IMR-90 (cell line): ENCODE measurements around the gene C2orf74. TPM values are rescaled to one million over a fixed set of nuclear protein-coding genes. Genes with fewer than 3 reads are reported as not detected.
"Not testable (repeated sequence)": the region's sequence is repeated elsewhere in the genome, so short reads cannot be mapped to it uniquely, and the experiment has no call there.

Experiments used
- ATAC-seq: fragments of 200-7000 bp; cut with Tn5 transposase; 2 replicates; pipeline ENCODE4 v1.9.1; 2020; ENCODE audit warnings: low read depth, mild to moderate bottlenecking, moderate library complexity
- BruUV-seq: library from RNA; stranded (reverse); fragments of 400-500 nt; replicated peaks from 2 replicates; lab custom pipeline; 2021; lab: Mats Ljungman, UMichigan
- CTCF ChIA-PET: fragments of 300-600 bp; formaldehyde crosslinking; extraction: SDS; loops from one replicate; lab custom pipeline; 2021; ENCODE audit warnings: antibody characterized with exemption; lab: Yijun Ruan, JAX
- POLR2A ChIA-PET: fragments of 300-600 bp; sonication (Branson Sonifier 250); formaldehyde crosslinking; loops from one replicate; lab custom pipeline; 2022; ENCODE audit warnings: antibody characterized with exemption; ENCODE audit not compliant: unreplicated experiment; lab: Charles Lee
- DNase-seq: peaks from one replicate; pipeline ENCODE4 v3.0.0; 2013
- H2AFZ ChIP-seq: replicated peaks from 2 replicates; pipeline ENCODE3; 2013; ENCODE audit warnings: low read length, mild to moderate bottlenecking; ENCODE audit not compliant: poor library complexity
- H2AK5ac ChIP-seq: 2 replicates; pipeline ENCODE4 v1.6.1; 2013; ENCODE audit warnings: low read depth, low read length, inconsistent platforms
- H2AK9ac ChIP-seq: replicated peaks from 2 replicates; pipeline ENCODE3; 2013; ENCODE audit warnings: mild to moderate bottlenecking, low read depth, low read length, moderate library complexity; ENCODE audit not compliant: poor library complexity
- H2BK120ac ChIP-seq: 2 replicates; pipeline ENCODE4 v1.6.1; 2013; ENCODE audit warnings: low read depth, low read length, inconsistent platforms
- H2BK15ac ChIP-seq: 3 replicates; pipeline ENCODE4 v1.6.1; 2013; ENCODE audit warnings: low read depth, low read length, inconsistent platforms
- H2BK20ac ChIP-seq: 2 replicates; pipeline ENCODE4 v1.6.1; 2013; ENCODE audit warnings: low read depth, mild to moderate bottlenecking, inconsistent platforms, low read length, moderate library complexity
- H2BK5ac ChIP-seq: 2 replicates; pipeline ENCODE4 v1.6.1; 2013; ENCODE audit warnings: mild to moderate bottlenecking, low read depth, low read length, inconsistent platforms; ENCODE audit not compliant: poor library complexity, severe bottlenecking
- H3K14ac ChIP-seq: replicated peaks from 2 replicates; pipeline ENCODE4 v1.6.1; 2013; ENCODE audit warnings: low read depth, low read length, inconsistent platforms
- H3K18ac ChIP-seq: 2 replicates; pipeline ENCODE4 v1.6.1; 2013; ENCODE audit warnings: low read depth, low read length, control low read depth
- H3K23ac ChIP-seq: 2 replicates; pipeline ENCODE4 v1.6.1; 2013; ENCODE audit warnings: low read depth, low read length, inconsistent platforms
- H3K27ac ChIP-seq: 2 replicates; pipeline ENCODE4 v1.5.1; 2013; ENCODE audit warnings: mild to moderate bottlenecking, control low read depth, low read length; ENCODE audit not compliant: insufficient read depth
- H3K27me3 ChIP-seq: 2 replicates; pipeline ENCODE4 v1.6.1; 2013; ENCODE audit warnings: low read length; ENCODE audit not compliant: control insufficient read depth, insufficient read depth
- H3K36me3 ChIP-seq: 2 replicates; pipeline ENCODE4 v1.6.1; 2013; ENCODE audit warnings: low read length, mixed read lengths; ENCODE audit not compliant: control insufficient read depth, insufficient read depth
- H3K4ac ChIP-seq: 2 replicates; pipeline ENCODE4 v1.6.1; 2013; ENCODE audit warnings: low read depth, low read length, inconsistent platforms
- H3K4me1 ChIP-seq: 2 replicates; pipeline ENCODE4 v1.6.1; 2013; ENCODE audit warnings: low read length, mixed read lengths; ENCODE audit not compliant: control insufficient read depth, insufficient read depth
- H3K4me2 ChIP-seq: 2 replicates; pipeline ENCODE4 v1.6.1; 2013; ENCODE audit warnings: low read depth, mild to moderate bottlenecking, control low read depth, low read length, moderate library complexity
- H3K4me3 ChIP-seq: 2 replicates; pipeline ENCODE4 v1.5.1; 2013; ENCODE audit warnings: low read depth, mild to moderate bottlenecking, control low read depth, low read length, moderate library complexity; ENCODE audit not compliant: insufficient read depth
- H3K56ac ChIP-seq: 2 replicates; pipeline ENCODE4 v1.6.1; 2013; ENCODE audit warnings: low read length, inconsistent platforms; ENCODE audit not compliant: insufficient read depth; ENCODE audit errors: extremely low read depth
- H3K79me1 ChIP-seq, 2 experiments: 2 replicates each; pipeline ENCODE4 v1.6.1; 2013; ENCODE audit warnings: low read length in 2 of 2, inconsistent platforms in 1 of 2, low read depth in 1 of 2
- H3K9ac ChIP-seq: 2 replicates; pipeline ENCODE4 v1.6.1; 2013; ENCODE audit warnings: low read depth, low read length, control low read depth
- H3K9me1 ChIP-seq: 2 replicates; pipeline ENCODE4 v1.6.1; 2013; ENCODE audit warnings: low read length, inconsistent platforms; ENCODE audit not compliant: insufficient read depth
- H3K9me3 ChIP-seq: 2 replicates; pipeline ENCODE4 v1.6.1; 2013; ENCODE audit warnings: low read length; ENCODE audit not compliant: control insufficient read depth, insufficient read depth
- H4K20me1 ChIP-seq: 2 replicates; pipeline ENCODE4 v1.6.1; 2013; ENCODE audit warnings: low read length, inconsistent platforms; ENCODE audit not compliant: insufficient read depth
- H4K5ac ChIP-seq: 2 replicates; pipeline ENCODE4 v1.6.1; 2013; ENCODE audit warnings: mild to moderate bottlenecking, low read depth, low read length, control low read depth
- H4K8ac ChIP-seq, 2 experiments: 2 replicates each; pipeline ENCODE4 v1.6.1; 2013; ENCODE audit warnings: low read depth in 2 of 2, low read length in 2 of 2, control low read depth in 1 of 2, inconsistent platforms in 1 of 2
- H4K91ac ChIP-seq: 2 replicates; pipeline ENCODE4 v1.6.1; 2013; ENCODE audit warnings: low read depth, low read length, inconsistent platforms; ENCODE audit not compliant: insufficient read depth
- CHD1 ChIP-seq: IDR thresholded peaks from 2 replicates; pipeline ENCODE4 v1.6.1; 2012; ENCODE audit warnings: low read depth, low read length, improper control_type of control experiment
- WGBS, 2 experiments: methylation state at CpG; one replicate each; pipeline versions ENCODE4 v1.1.5 to v1.1.7; 2013; ENCODE audit warnings: missing lambda C conversion rate in 2 of 2; ENCODE audit not compliant: insufficient read length in 1 of 2; ENCODE audit errors: extremely low coverage in 2 of 2; 5-methylcytosine and 5-hydroxymethylcytosine counted together
- dilution Hi-C: fragments of 300-500 bp; cut with HindIII; formaldehyde crosslinking; loops from one replicate; pipeline ENCODE4 v1.14.3; 2018; ENCODE audit warnings: low sequenced_read_pairs; ENCODE audit not compliant: unreplicated experiment
- in situ Hi-C: fragments of 300-500 bp; cut with MboI; formaldehyde crosslinking; loops from 3 replicates; pipeline ENCODE4 v1.14.3; 2019; ENCODE audit warnings: low sequenced_read_pairs, inconsistent platforms, mixed read lengths
- intact Hi-C: fragments of 100-400 bp; cut with micrococcal nuclease; formaldehyde crosslinking; loops from 2 replicates; pipeline ENCODE4 v1.10.0; 2022
- polyA plus RNA-seq, 3 experiments: library from polyadenylated mRNA; depleted of rRNA; stranded (reverse); fragments of >200 nt; gene quantifications; 2 replicates each; pipeline ENCODE4 v1.2.3, GENCODE V29; 2012; ENCODE audit warnings: low replicate concordance in 1 of 3
- total RNA-seq: library from RNA; depleted of rRNA; stranded (reverse); fragments of >200 nt; gene quantifications from 2 replicates; pipeline ENCODE4 v1.2.3, GENCODE V29; 2012

Gene C2orf74
- total and polyA plus RNA-seq, 2 of the 4 experiments (the other 2 are of a cell fraction), result 8.4 to 21.9 TPM

DNA sequence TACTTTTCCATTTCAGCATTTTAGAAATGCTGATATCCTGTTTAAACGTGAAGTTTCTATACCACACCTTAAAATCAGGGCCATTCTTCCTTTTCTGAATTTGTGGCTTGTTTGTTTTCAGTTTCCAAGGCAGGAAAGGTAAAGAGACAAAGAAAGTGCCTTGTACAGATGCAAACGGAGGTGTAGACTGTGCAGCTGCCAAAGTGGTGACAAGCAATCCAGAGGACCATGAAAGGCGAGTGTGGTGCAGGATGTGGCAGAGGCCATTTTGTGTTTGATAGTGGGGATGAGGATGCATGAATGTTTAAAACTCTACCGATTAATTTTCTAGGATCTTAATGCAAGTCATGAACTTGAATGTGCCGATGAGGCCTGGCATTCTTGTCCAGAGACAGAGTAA is 733 bp downstream of the C2orf74 start:
- H3K27ac ChIP-seq, result no peak overlapping the region
- ChIA-PET CTCF (no interaction called here), POLR2A (no interaction called here)
- no peaks in the 10 kb centered on the region for H3K9me3 ChIP-seq
- no peak overlapping the region for H4K8ac ChIP-seq
- no peak overlapping the region for H3K18ac ChIP-seq
- H4K5ac ChIP-seq, result no peak overlapping the region
- H3K9ac ChIP-seq, result no peak overlapping the region
- H3K4me3 ChIP-seq, result no peak overlapping the region
- no peak overlapping the region for H4K91ac ChIP-seq
- no peak overlapping the region for H3K4ac ChIP-seq
- no peak overlapping the region for H2AK9ac ChIP-seq
- no peak overlapping the region for H3K14ac ChIP-seq
- dilution Hi-C loops (no loop called here), intact Hi-C loops (no loop called here), in situ Hi-C loops (no loop called here)
- no peak overlapping the region for H3K56ac ChIP-seq
- no peaks in the 10 kb centered on the region for H3K27me3 ChIP-seq
- WGBS, 2 experiments, result 93% methylated on average over 4 of the region's 5 CpGs; no CpG with 5 or more reads in 1 of the 2 experiments
- no peak overlapping the region for H2AFZ ChIP-seq
- no peak overlapping the region for H2BK120ac ChIP-seq
- no peaks in the 10 kb centered on the region for H4K20me1 ChIP-seq
- no peak overlapping the region for H2BK5ac ChIP-seq
- no peak for DNase-seq
- H3K36me3 ChIP-seq, result peaks cover 22% of the 10 kb centered on the region
- H3K23ac ChIP-seq, result no peak overlapping the region
- no peak overlapping the region for H2BK20ac ChIP-seq
- no peak for ATAC-seq
- H3K79me1 ChIP-seq, result no peaks in the 10 kb centered on the region; a peak in 1 of 4 replicates
- no peaks in the 10 kb centered on the region for H3K4me1 ChIP-seq
- no peak overlapping the region for H3K4me2 ChIP-seq
- H2BK15ac ChIP-seq, result no peak overlapping the region
- no peak overlapping the region for H2AK5ac ChIP-seq
- H3K9me1 ChIP-seq, result peaks cover 3% of the 10 kb centered on the region; the same call in 1 of the 2 replicates
- no TSS peak for BruUV-seq
- no peak for TF ChIP-seq CHD1

DNA sequence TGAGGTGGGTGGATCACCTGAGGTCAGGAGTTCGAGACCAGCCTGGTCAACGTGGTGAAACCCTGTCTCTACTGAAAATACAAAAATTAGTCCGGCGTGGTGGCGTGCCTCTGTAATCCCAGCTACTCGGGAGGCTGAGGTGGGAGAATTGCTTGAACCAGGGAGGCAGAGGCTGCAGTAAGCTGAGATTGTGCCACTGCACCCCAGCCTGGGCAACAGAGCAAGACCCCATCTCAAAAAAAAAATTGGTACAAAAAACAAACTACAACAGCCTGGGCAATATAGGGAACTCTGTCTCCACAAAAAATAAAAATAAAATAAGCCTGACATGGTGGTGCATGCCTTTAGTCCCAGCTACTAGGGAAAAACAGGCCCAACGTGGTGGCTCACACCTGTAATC is 3.1 kb downstream of the C2orf74 start:
- POLR2A ChIA-PET, dilution Hi-C loops, H2AFZ ChIP-seq, H4K5ac ChIP-seq, H3K9ac ChIP-seq, H2BK5ac ChIP-seq, H2BK20ac ChIP-seq, H3K23ac ChIP-seq, CTCF ChIA-PET, H3K79me1 ChIP-seq, H4K91ac ChIP-seq, H4K8ac ChIP-seq, H3K4ac ChIP-seq, H3K9me3 ChIP-seq, H3K27me3 ChIP-seq, H3K9me1 ChIP-seq, DNase-seq, H2AK9ac ChIP-seq, H4K20me1 ChIP-seq, H3K18ac ChIP-seq, intact Hi-C loops, H2BK15ac ChIP-seq, BruUV-seq, H3K14ac ChIP-seq, H3K4me2 ChIP-seq, H3K4me3 ChIP-seq, H2AK5ac ChIP-seq, H2BK120ac ChIP-seq, in situ Hi-C loops, H3K56ac ChIP-seq, H3K4me1 ChIP-seq, ATAC-seq, H3K27ac ChIP-seq: not testable (repeated sequence)
- WGBS, 2 experiments, result no CpG with 5 or more reads among the region's 7 CpGs
- peaks cover 14% of the 10 kb centered on the region for H3K36me3 ChIP-seq
